H1 (cell line): ENCODE data around the gene SPATA16. TPM values are rescaled to one million over a fixed set of nuclear protein-coding genes. Genes with fewer than 3 reads are reported as not detected.

ENCODE experiments used
- CEBPB ChIP-seq: IDR thresholded peaks from 2 replicates; pipeline ENCODE4 v1.6.1; 2012; ENCODE audit warnings: low read depth, low read length
- polyA plus RNA-seq, 7 experiments: library from polyadenylated mRNA; depleted of rRNA in 3 of 7; stranded (reverse) in 5 of 7; unstranded in 2 of 7; fragments of >200 nt in 5 of 7; fragments of 200-250 nt in 2 of 7; gene quantifications; 1 replicate in 5 of 7; 2 replicates in 1 of 7; 4 replicates in 1 of 7; pipeline versions ENCODE4 v1.2.1 to v1.2.3, GENCODE V29; 2011 to 2013; ENCODE audit warnings: missing spikeins in 2 of 7, mixed read lengths in 2 of 7
- total RNA-seq: library from RNA; stranded (reverse); fragmentation: NEBNext Ultra II Directional; extraction: Animal tissue kit (Norgen Biotek cat#: 25700); gene quantifications from 2 replicates; pipeline ENCODE4 v1.2.1, GENCODE V29; 2021

Gene SPATA16
- total and polyA plus RNA-seq, 2 of the 8 experiments (the other 6 are each of a cell fraction or from before 2014, with no cell fraction given) = 0.05 to 2.7 TPM

- TF ChIP-seq CEBPB = no peak
- TF ChIP-seq, all 59 proteins: peak for 0
Measured at GRCh38 chr3:173090492-173090891, 50.5 kb downstream of the SPATA16 start (continued).
